NCI-H524 treated with DMSO at 0.1 percent for 48 hours (cell line): ENCODE measurements around the gene ZNF618.
"Not testable (repeated sequence)": the region's sequence is repeated elsewhere in the genome, so short reads cannot be mapped to it uniquely, and the experiment has no call there.

ENCODE experiments used
- DNase-seq: peaks from one replicate; lab custom pipeline; 2025; lab: John Stamatoyannopoulos, UW

The ZNF618 gene

GRCh38 chr9:113989017-113989713 is 113.1 kb downstream of the ZNF618 start:
- DNase-seq: no peak

- no peak for DNase-seq
These were observed 113.8 kb downstream of the ZNF618 start for GRCh38 chr9:113989714-113990569.

GRCh38 chr9:113990570-113990907 is 114.4 kb downstream of the ZNF618 start:
- DNase-seq: no peak

GRCh38 chr9:113990975-113991471 is 114.9 kb downstream of the ZNF618 start:
- no peak for DNase-seq

- DNase-seq: no peak
These were observed 115.6 kb downstream of the ZNF618 start for GRCh38 chr9:113991714-113992113.

- DNase-seq: no peak
These were observed 116.3 kb downstream of the ZNF618 start for GRCh38 chr9:113992276-113992951.

- DNase-seq: no peak
These were observed 116.9 kb downstream of the ZNF618 start for GRCh38 chr9:113992994-113993393.

GRCh38 chr9:113993838-113994540 is 117.9 kb downstream of the ZNF618 start:
- DNase-seq: no peak

GRCh38 chr9:113995401-113995800 is 119.3 kb downstream of the ZNF618 start:
- DNase-seq: no peak

GRCh38 chr9:113995963-113996362 is 119.9 kb downstream of the ZNF618 start:
- DNase-seq: no peak

GRCh38 chr9:113996531-113997001 is 120.5 kb downstream of the ZNF618 start:
- no peak for DNase-seq

- DNase-seq: not testable (repeated sequence)
These were observed 121.0 kb downstream of the ZNF618 start for GRCh38 chr9:113997064-113997463.

- DNase-seq: no peak
These were observed 121.5 kb downstream of the ZNF618 start for GRCh38 chr9:113997610-113998009.

GRCh38 chr9:113998114-113998513 is 122.0 kb downstream of the ZNF618 start:
- no peak for DNase-seq

- DNase-seq: no peak
These were observed 122.6 kb downstream of the ZNF618 start for GRCh38 chr9:113998525-113999255.

GRCh38 chr9:113999256-114000062 is 123.3 kb downstream of the ZNF618 start:
- no peak for DNase-seq

- DNase-seq: no peak
These were observed 124.0 kb downstream of the ZNF618 start for GRCh38 chr9:114000063-114000454.

GRCh38 chr9:114000671-114001409 is 124.7 kb downstream of the ZNF618 start:
- no peak for DNase-seq

GRCh38 chr9:114001410-114001685 is 125.2 kb downstream of the ZNF618 start:
- no peak for DNase-seq

GRCh38 chr9:114001794-114002261 is 125.7 kb downstream of the ZNF618 start:
- DNase-seq: no peak
